Endothelial cell of umbilical vein (primary cell): ENCODE data around the gene TAF8. TPM values are rescaled to one million over a fixed set of nuclear protein-coding genes. Genes with fewer than 3 reads are reported as not detected.

Source experiments
- BruUV-seq: library from RNA; stranded (reverse); fragments of 400-500 nt; replicated peaks from 2 replicates; lab custom pipeline; 2021; lab: Mats Ljungman, UMichigan
- CTCF ChIA-PET: fragments of 300-600, 350-600 bp; sonication (Branson Sonifier 250); formaldehyde crosslinking; loops from one replicate; lab custom pipeline; 2021; ENCODE audit warnings: antibody characterized with exemption, inconsistent platforms; lab: Charles Lee
- POLR2A ChIA-PET: fragments of 300-600, 350-600 bp; sonication (Branson Sonifier 250); formaldehyde crosslinking; loops from one replicate; lab custom pipeline; 2021; ENCODE audit warnings: antibody characterized with exemption, inconsistent platforms; lab: Charles Lee
- DNase-seq: peaks from one replicate; pipeline ENCODE4 v3.0.0-alpha.2; 2011; ENCODE audit warnings: low read depth, low spot score
- FAIRE-seq: peaks from 2 replicates; lab custom pipeline; 2011; peaks lifted over from hg19 to GRCh38; lab: Jason Lieb, UNC
- H2AFZ ChIP-seq: 2 replicates; pipeline ENCODE4 v1.6.0; 2012; ENCODE audit warnings: low read depth, low read length, control low read depth, inconsistent platforms
- H3K27ac ChIP-seq: 2 replicates; pipeline ENCODE4 v1.5.1; 2011; ENCODE audit warnings: low read depth, mild to moderate bottlenecking, control low read depth, low read length, moderate library complexity; ENCODE audit not compliant: insufficient read depth
- H3K27me3 ChIP-seq, 2 experiments: 2 replicates each; pipeline versions ENCODE4 v1.6.0 to v1.6.1; 2011; ENCODE audit warnings: low read length in 2 of 2, mixed read lengths in 1 of 2; ENCODE audit not compliant: control insufficient read depth in 2 of 2, insufficient read depth in 2 of 2
- H3K36me3 ChIP-seq, 2 experiments: 2 replicates in 1 of 2; 3 replicates in 1 of 2; pipeline ENCODE4 v1.5.1; 2011; ENCODE audit warnings: low read length in 2 of 2, mild to moderate bottlenecking in 1 of 2, moderate library complexity in 1 of 2; ENCODE audit not compliant: control insufficient read depth in 2 of 2, insufficient read depth in 2 of 2; ENCODE audit errors: extremely low read depth in 1 of 2
- H3K4me1 ChIP-seq: 3 replicates; pipeline ENCODE4 v1.5.1; 2011; ENCODE audit warnings: mild to moderate bottlenecking, low read length; ENCODE audit not compliant: control insufficient read depth, insufficient read depth; ENCODE audit errors: extremely low read depth
- H3K4me2 ChIP-seq: 2 replicates; pipeline ENCODE4 v1.6.1; 2011; ENCODE audit warnings: low read length, control low read depth, mixed read lengths; ENCODE audit not compliant: insufficient read depth
- H3K4me3 ChIP-seq, 3 experiments: fragments of 200-600 bp in 1 of 3; sonication (generic), shearing (Covaris generic) in 1 of 3; replicated peaks in 1 of 3; 2 replicates each; pipeline ENCODE4 v1.5.1; 2011 to 2016; ENCODE audit warnings: control low read depth in 3 of 3, low read length in 3 of 3, mild to moderate bottlenecking in 2 of 3, inconsistent platforms in 1 of 3, low read depth in 1 of 3, moderate library complexity in 1 of 3; ENCODE audit not compliant: insufficient read depth in 1 of 3
- H3K79me2 ChIP-seq: 2 replicates; pipeline ENCODE4 v1.6.0; 2012; ENCODE audit warnings: low read length, inconsistent platforms; ENCODE audit not compliant: control insufficient read depth, insufficient read depth
- H3K9ac ChIP-seq: replicated peaks from 2 replicates; pipeline ENCODE3; 2011; ENCODE audit warnings: low read length, control low read depth; ENCODE audit not compliant: insufficient read depth; ENCODE audit errors: extremely low read depth
- H3K9me1 ChIP-seq: replicated peaks from 3 replicates; pipeline ENCODE4 v1.6.0; 2011; ENCODE audit warnings: mild to moderate bottlenecking, low read length; ENCODE audit not compliant: control insufficient read depth, insufficient read depth; ENCODE audit errors: extremely low read depth
- H3K9me3 ChIP-seq: replicated peaks from 2 replicates; pipeline ENCODE4 v1.5.1; 2012; ENCODE audit warnings: low read length, inconsistent platforms; ENCODE audit not compliant: control insufficient read depth, insufficient read depth
- H4K20me1 ChIP-seq: replicated peaks from 2 replicates; pipeline ENCODE3; 2011; ENCODE audit warnings: mild to moderate bottlenecking, low read length; ENCODE audit not compliant: control insufficient read depth, insufficient read depth; ENCODE audit errors: extremely low read depth
- JUN ChIP-seq: IDR thresholded peaks from 2 replicates; pipeline ENCODE4 v1.6.1; 2011; ENCODE audit warnings: borderline replicate concordance, low read depth; ENCODE audit not compliant: insufficient read length, insufficient read depth
- POLR2A ChIP-seq: IDR thresholded peaks from 2 replicates; pipeline ENCODE4 v1.6.1; 2012; ENCODE audit warnings: low read depth, mild to moderate bottlenecking, control low read depth, low read length
- dilution Hi-C: fragments of 300-500 bp; cut with MboI; formaldehyde crosslinking; loops from one replicate; pipeline ENCODE4 v1.15.0; 2019; ENCODE audit warnings: low sequenced_read_pairs; ENCODE audit not compliant: extremely low pct_ligation_motif_present
- intact Hi-C: fragments of 100-400 bp; cut with micrococcal nuclease; formaldehyde crosslinking; loops from one replicate; pipeline ENCODE4 v1.10.0; 2022
- polyA plus RNA-seq, 4 experiments: library from polyadenylated mRNA; depleted of rRNA in 3 of 4; stranded (reverse) in 3 of 4; unstranded in 1 of 4; fragments of >200 nt; gene quantifications; 2 replicates each; pipeline versions ENCODE4 v1.2.1 to v1.2.3, GENCODE V29; 2011 to 2012; ENCODE audit warnings: missing spikeins in 1 of 4
- total RNA-seq: library from RNA; stranded (reverse); gene quantifications from 2 replicates; pipeline ENCODE4 v1.2.3, GENCODE V29; 2021

TAF8 gene
- total and polyA plus RNA-seq, 2 donors (not counting 3 experiments of a cell fraction or from before 2014, with no cell fraction given): 32.9 to 45.4 TPM

GRCh38 chr6:42133926-42134325 is 83.6 kb downstream of the TAF8 start:
- Histone ChIP-seq H3K9me1 (no peaks in the 10 kb centered on the region), H3K79me2 (no peaks in the 10 kb centered on the region), H3K9me3 (no peaks in the 10 kb centered on the region), H3K27ac (no peak overlapping the region), H3K4me3 (no peak overlapping the region), H3K4me2 (no peak overlapping the region), H3K27me3 (no peaks in the 10 kb centered on the region), H4K20me1 (no peaks in the 10 kb centered on the region), H3K9ac (no peak overlapping the region), H3K4me1 (peaks cover 20% of the 10 kb centered on the region), H3K36me3 (no peaks in the 10 kb centered on the region), H2AFZ (no peak overlapping the region)
- intact Hi-C loops: no loop called here
- BruUV-seq: no TSS peak
- CTCF ChIA-PET: interaction anchor here (1.5 kb wide), 1 partner anchor 9 kb away, joined by 5 read pairs; no protein-coding TSS in a partner anchor
- DNase-seq: no peak
- FAIRE-seq: no peak
- TF ChIP-seq POLR2A (no peak), JUN (no peak)
- POLR2A ChIA-PET: no interaction called here
- dilution Hi-C loops: no loop called here

GRCh38 chr6:42135161-42135560 is 84.8 kb downstream of the TAF8 start:
- Histone ChIP-seq H2AFZ (no peak overlapping the region), H3K4me3 (no peak overlapping the region), H3K36me3 (no peaks in the 10 kb centered on the region), H3K79me2 (no peaks in the 10 kb centered on the region), H3K27me3 (no peaks in the 10 kb centered on the region), H3K4me2 (no peak overlapping the region), H3K4me1 (peaks cover 22% of the 10 kb centered on the region), H4K20me1 (no peaks in the 10 kb centered on the region), H3K9me1 (no peaks in the 10 kb centered on the region), H3K9ac (no peak overlapping the region), H3K27ac (no peak overlapping the region), H3K9me3 (no peaks in the 10 kb centered on the region)
- no peak for TF ChIP-seq JUN
- no TSS peak for BruUV-seq
- dilution Hi-C loops: no loop called here
- POLR2A ChIA-PET: no interaction called here
- no peak for DNase-seq
- FAIRE-seq: peak; percentile 48
- intact Hi-C loops: no loop called here
- CTCF ChIA-PET: interaction anchor here (1.5 kb wide), 1 partner anchor 31 kb away, joined by 5 read pairs; no protein-coding TSS in a partner anchor
